HG03095 (cell line): ENCODE measurements around the gene EPHB1.
A peak's percentile ranks its signal among the peaks of the same experiment; 100 is the strongest.

Experiments used
- ATAC-seq: cut with Tn5 transposase; IDR thresholded peaks from one replicate; pipeline ENCODE4 v1.9.1; 2021; ENCODE audit warnings: moderate library complexity; ENCODE audit not compliant: unreplicated experiment

Gene EPHB1

GRCh38 chr3:134846911-134847317, 51.9 kb downstream of the EPHB1 start:
- ATAC-seq = no peak

DNA sequence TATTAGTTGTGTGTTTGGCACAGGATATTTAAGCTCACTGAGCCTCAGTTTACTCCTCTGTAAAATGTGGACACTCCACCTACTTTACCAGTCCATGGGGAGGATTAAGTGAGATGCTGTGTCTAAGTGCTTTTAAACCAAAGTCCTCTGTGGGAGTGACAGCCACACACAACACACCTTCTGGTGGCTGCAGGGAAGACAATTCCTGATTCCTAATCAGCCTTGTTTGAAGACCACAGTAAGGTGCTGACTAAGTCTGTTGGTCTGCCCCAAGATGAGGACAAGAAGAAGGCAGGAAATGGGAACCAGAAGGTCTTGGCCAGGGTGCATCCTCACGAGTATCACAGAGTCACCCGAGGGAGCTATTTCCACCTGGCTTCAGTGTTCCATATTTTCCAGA, 52.3 kb downstream of the EPHB1 start:
- no peak for ATAC-seq

GRCh38 chr3:134849561-134849960, 54.5 kb downstream of the EPHB1 start:
- ATAC-seq = no peak

GRCh38 chr3:134850761-134851160, 55.7 kb downstream of the EPHB1 start:
- ATAC-seq = no peak

GRCh38 chr3:134852132-134852531, 57.1 kb downstream of the EPHB1 start:
- ATAC-seq = no peak

DNA sequence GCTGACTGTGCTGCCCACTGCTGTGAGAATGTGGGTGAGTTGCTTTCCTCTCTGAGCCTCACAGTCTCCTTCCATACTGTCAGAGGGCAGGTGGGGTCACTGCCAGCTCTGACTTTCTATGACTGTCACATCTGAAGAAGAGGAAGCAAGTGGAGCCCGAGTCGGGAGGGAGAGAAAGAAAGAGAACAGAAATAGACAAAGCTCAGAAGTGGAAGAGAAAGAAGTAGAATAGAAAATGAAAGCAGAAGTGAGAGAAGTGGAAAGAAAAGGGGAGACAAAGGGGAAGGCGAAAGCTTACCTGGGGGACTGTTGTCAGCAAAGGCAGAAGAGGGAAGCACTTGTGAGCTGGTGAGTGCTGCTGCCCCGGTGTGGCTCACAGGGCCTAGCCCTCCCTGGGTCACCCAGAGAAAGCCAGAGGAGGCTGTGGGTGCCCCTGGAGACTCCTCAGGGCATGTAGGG, 57.9 kb downstream of the EPHB1 start:
- peak; percentile 91 for ATAC-seq

- no peak for ATAC-seq
These were observed 59.2 kb downstream of the EPHB1 start for GRCh38 chr3:134854254-134854653.

DNA sequence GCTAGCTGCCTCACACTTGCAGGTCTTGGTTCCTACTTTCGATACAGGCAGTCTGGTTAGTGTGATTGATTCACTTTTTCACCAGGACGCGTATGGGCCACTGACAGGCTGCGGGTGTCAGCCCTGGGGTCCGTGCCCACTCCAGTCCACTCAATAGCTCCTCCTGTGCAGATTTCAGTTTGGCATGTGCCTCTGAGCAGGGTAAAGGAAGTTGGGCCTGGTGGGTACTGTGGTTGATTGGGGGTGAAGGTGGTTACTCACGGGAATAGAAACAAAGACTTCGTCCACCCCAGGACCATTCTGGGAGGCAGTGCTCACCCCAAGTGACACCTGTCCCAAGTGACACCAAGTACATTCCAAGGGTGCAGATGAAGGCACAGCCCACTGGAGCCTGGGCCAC, 62.3 kb downstream of the EPHB1 start:
- no peak for ATAC-seq

DNA sequence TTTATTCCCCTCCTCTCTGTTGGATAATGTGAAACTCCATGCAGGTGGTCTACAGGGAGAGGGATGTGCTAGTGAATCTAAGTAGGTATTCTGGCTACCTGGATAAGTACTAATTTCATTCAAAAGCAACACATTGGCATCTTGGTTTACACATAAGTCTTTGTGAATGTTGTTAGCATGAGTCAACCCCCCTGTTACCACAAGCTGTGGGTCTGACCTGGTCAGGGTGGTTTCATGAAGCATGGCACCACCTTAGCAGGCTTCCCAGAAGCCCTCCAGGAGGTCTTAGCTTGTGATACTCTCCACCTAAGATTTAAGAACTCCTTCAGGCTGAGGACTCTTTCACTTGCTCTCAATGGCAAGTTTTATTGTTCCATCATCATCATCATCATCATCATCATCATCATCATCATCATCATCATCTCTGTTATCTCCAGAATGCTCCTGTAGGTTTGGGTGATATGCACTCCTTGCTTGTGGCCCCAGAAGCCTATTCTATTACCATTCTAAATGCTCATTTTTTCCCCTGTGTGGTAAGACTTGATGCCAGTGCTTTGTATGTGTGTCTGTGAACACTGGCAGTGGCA, 62.8 kb downstream of the EPHB1 start:
- no peak for ATAC-seq

- no peak for ATAC-seq
These were observed 63.5 kb downstream of the EPHB1 start for GRCh38 chr3:134858441-134859035.

GRCh38 chr3:134859341-134859740, 64.3 kb downstream of the EPHB1 start:
- ATAC-seq = no peak

GRCh38 chr3:134860141-134860540, 65.1 kb downstream of the EPHB1 start:
- no peak for ATAC-seq

DNA sequence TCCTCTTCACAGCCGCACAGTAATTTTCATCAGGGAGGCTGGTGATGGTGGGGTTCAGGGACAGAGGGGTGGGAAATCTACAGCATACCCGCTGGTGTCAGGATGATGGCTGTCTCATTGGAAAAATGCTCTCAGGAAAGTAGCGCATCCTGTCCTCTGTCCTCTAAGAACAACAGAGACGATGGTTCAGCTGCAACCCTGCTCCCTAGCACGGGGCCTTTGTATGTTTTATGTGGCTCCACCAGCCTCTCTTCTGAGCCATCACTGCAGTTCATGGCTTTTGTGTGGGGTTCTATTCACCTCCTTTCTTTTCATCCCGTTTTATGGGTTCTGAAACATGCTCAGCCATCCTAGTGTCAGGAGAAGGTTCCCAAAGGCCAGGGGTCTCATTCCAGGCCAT, 68.9 kb downstream of the EPHB1 start:
- no peak for ATAC-seq

- ATAC-seq = no peak
These were observed 69.6 kb downstream of the EPHB1 start for GRCh38 chr3:134864636-134865035.

- ATAC-seq = no peak
These were observed 72.2 kb downstream of the EPHB1 start for GRCh38 chr3:134867277-134867676.

DNA sequence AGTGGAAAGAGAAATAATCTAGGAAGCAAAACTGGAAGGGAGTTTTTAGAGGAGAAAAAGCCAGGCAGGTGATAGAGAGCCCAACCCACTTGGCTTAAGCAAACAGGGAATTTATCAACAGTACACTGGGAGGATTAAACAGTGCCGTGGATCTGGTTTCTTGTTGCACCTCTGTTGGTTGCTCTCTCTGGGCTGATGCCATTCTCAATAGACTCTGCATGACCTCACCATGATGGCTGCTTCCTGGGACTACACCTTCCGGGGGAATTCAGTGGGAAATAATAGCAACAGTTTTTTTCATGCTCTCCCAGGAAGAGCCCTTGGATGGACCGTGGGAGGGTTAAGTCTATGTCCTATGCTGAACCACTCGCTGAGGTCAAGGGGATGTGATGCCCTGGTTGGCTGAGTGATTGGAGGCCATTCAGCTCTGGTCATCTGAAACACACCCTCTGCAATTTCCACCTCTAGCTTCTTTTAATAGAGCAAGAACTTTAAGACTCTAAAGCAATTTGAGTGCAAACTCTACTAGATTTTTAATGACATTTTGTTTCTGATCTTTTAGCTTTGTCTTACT, 74.2 kb downstream of the EPHB1 start:
- no peak for ATAC-seq

- no peak for ATAC-seq
These were observed 76.8 kb downstream of the EPHB1 start for GRCh38 chr3:134871818-134872217.

- no peak for ATAC-seq
These were observed 77.7 kb downstream of the EPHB1 start for GRCh38 chr3:134872440-134873388.

DNA sequence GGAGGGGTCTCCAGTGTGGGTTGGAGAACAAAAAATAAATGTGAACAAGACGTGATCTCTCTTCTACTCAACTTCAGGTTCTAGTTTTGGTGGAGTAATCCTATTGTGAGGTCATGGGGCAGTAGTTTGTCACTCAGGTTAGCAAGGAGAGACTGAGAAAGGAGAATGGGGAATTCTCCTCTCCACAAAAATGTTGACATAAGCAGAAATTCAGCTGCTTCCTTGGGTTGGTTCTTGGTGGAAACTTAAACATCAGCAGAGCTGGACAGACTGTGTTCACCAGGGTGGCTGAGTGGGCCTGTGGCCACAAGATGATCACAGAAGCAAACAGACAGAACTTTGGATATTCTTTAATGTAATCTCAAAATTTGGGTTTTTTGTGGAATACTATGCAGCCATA, 78.7 kb downstream of the EPHB1 start:
- no peak for ATAC-seq

DNA sequence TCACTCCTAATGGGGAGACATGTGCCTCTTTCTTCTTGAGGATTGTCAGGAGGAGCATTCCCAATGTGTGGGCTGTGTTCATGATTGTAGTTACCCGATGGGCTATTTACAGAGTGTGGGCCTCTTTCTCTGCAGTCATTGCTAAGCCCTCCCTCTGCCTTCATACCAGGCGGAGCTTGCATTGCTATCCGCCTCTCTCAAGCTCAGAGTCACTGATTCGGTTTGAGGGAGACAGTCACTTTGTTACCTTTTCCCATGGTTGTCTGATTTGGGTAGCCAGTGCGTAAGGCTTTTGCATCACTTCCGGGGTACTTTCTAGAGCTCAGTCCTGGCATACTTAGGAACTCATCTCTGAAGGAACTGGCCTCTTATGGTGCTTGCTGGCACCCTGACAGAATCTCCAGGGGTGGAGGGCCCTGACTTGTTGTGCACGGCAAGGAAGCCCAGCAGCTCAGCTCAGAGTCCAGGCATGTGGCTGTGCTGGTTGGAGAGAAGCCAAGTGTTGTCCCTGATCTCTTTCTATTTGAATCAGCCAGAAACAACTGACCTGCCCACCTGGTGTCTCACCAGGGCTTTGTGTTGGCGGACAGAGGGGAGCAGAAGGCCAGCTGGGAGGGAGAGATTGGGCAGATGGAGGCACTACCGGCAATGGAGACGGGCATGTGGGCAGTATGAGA, 79.8 kb downstream of the EPHB1 start:
- no peak for ATAC-seq

- ATAC-seq = no peak
These were observed 81.8 kb downstream of the EPHB1 start for GRCh38 chr3:134876836-134877235.
